PC-9 (cell line): ENCODE data around the gene JMJD8. TPM values are rescaled to one million over a fixed set of nuclear protein-coding genes. Genes with fewer than 3 reads are reported as not detected.

Source experiments
- BruUV-seq: library from RNA; stranded (reverse); fragments of 400-500 nt; replicated peaks from 2 replicates; lab custom pipeline; 2021; lab: Mats Ljungman, UMichigan
- CTCF ChIA-PET: fragments of 300-600 bp; sonication (Branson Sonifier 250); formaldehyde crosslinking; loops from one replicate; lab custom pipeline; 2022; ENCODE audit warnings: antibody characterized with exemption; lab: Charles Lee
- POLR2A ChIA-PET: fragments of 300-600 bp; sonication (Branson Sonifier 250); formaldehyde crosslinking; loops from one replicate; lab custom pipeline; 2022; ENCODE audit warnings: antibody characterized with exemption; ENCODE audit not compliant: unreplicated experiment; lab: Charles Lee
- DNase-seq, 2 experiments: peaks; one replicate each; pipeline versions ENCODE4 v3.0.0 to v3.0.0-alpha.2; 2015 to 2022; ENCODE audit warnings: mixed read lengths in 1 of 2
- H2AFZ ChIP-seq: fragments of 200-600 bp; sonication (generic); 2 replicates; pipeline ENCODE4 v1.8.1; 2017; ENCODE audit warnings: antibody characterized with exemption
- H3F3A ChIP-seq: fragments of 200-600 bp; sonication (generic); 2 replicates; pipeline ENCODE4 v1.8.1; 2017; ENCODE audit warnings: antibody characterized with exemption, mild to moderate bottlenecking, low read depth; ENCODE audit not compliant: insufficient read depth
- H3K27ac ChIP-seq: fragments of 200-600 bp; sonication (generic); 2 replicates; pipeline ENCODE4 v1.6.1; 2016; ENCODE audit warnings: mixed run types
- H3K27me3 ChIP-seq: fragments of 200-600 bp; sonication (generic); 2 replicates; pipeline ENCODE4 v1.6.1; 2016; ENCODE audit warnings: low read depth, mixed run types; ENCODE audit not compliant: insufficient read depth
- H3K36me3 ChIP-seq: fragments of 200-600 bp; sonication (generic); 2 replicates; pipeline ENCODE4 v1.6.1; 2016; ENCODE audit warnings: low read depth, mixed run types
- H3K4me1 ChIP-seq: fragments of 200-600 bp; sonication (generic); replicated peaks from 2 replicates; pipeline ENCODE4 v1.6.1; 2016; ENCODE audit warnings: mixed run types; ENCODE audit not compliant: insufficient read depth
- H3K4me2 ChIP-seq: fragments of 200-600 bp; sonication (generic); 2 replicates; pipeline ENCODE4 v1.6.1; 2017; ENCODE audit warnings: mixed run types
- H3K4me3 ChIP-seq: fragments of 200-600 bp; sonication (generic); 2 replicates; pipeline ENCODE4 v1.6.1; 2016; ENCODE audit warnings: mixed run types
- H3K79me2 ChIP-seq: fragments of 200-600 bp; sonication (generic); 2 replicates; pipeline ENCODE4 v1.6.1; 2017; ENCODE audit warnings: low read depth, mixed run types
- H3K9me2 ChIP-seq: fragments of 200-600 bp; sonication (generic); 2 replicates; pipeline ENCODE4 v1.8.1; 2017; ENCODE audit warnings: mild to moderate bottlenecking; ENCODE audit not compliant: insufficient read depth
- H3K9me3 ChIP-seq: fragments of 200-600 bp; sonication (generic); 2 replicates; pipeline ENCODE4 v1.8.1; 2016; ENCODE audit warnings: low read depth; ENCODE audit not compliant: insufficient read depth
- H4K20me1 ChIP-seq: fragments of 200-600 bp; sonication (generic); 2 replicates; pipeline ENCODE4 v1.8.1; 2017; ENCODE audit not compliant: insufficient read depth
- EZH2 ChIP-seq: fragments of 200-600 bp; sonication (generic); IDR thresholded peaks from 2 replicates; pipeline ENCODE4 v1.8.0; 2017; ENCODE audit warnings: antibody characterized with exemption, low read depth
- intact Hi-C: fragments of 100-400 bp; cut with micrococcal nuclease; formaldehyde crosslinking; loops from one replicate; pipeline ENCODE4 v1.10.0; 2022; ENCODE audit not compliant: unreplicated experiment
- total RNA-seq: library from RNA; stranded (reverse); gene quantifications from 2 replicates; pipeline ENCODE4 v1.2.3, GENCODE V29; 2021
- TF ChIP-seq, protein P1 (sequence below): fragments of 200-600 bp; sonication (generic); conservative IDR thresholded peaks from 2 replicates; pipeline ENCODE4 v1.6.1; 2017; ENCODE audit warnings: mixed run types, antibody characterized with exemption, mild to moderate bottlenecking, moderate library complexity

Gene JMJD8
- total RNA-seq, 1 experiment from 2014 or later: 57.4 TPM

DNA sequence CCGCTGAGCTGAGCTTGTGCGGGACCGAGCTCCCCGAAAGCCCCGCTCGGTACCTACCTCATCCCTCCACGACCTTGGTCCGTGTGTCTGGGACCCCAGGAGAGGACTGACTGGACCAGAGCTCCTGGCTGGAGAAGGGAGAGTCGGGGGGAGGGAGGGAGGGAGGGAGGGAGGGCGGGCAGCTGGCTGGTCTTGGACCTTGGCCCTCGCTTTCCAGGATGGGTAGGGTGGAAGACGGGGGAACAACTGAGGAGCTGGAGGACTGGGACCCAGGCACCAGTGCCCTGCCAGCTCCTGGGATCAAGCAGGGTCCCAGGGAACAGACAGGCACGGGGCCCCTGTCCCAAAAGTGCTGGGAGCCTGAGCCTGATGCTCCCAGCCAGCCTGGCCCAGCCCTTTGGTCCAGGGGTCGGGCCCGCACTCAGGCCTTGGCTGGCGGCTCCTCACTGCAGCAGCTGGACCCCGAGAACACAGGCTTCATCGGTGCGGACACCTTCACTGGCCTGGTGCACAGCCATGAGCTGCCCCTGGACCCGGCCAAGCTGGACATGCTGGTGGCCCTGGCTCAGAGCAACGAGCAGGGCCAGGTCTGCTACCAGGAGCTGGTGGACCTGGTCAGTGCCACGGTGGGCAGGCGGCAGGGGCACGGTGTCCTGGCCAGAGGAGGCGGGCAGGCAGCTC lies 8.1 kb downstream of the JMJD8 start:
- Histone ChIP-seq H3K9me3 (no peaks in the 10 kb centered on the region), H3F3A (peaks cover 15% of the 10 kb centered on the region; the same call in 1 of the 2 replicates), H3K79me2 (peaks cover 5% of the 10 kb centered on the region), H3K4me1 (peaks cover 2% of the 10 kb centered on the region; the same call in 1 of the 2 replicates), H3K4me3 (no peak overlapping the region), H3K4me2 (no peak overlapping the region), H2AFZ (no peak overlapping the region), H3K9me2 (no peaks in the 10 kb centered on the region), H3K27me3 (no peaks in the 10 kb centered on the region), H3K27ac (no peak overlapping the region), H4K20me1 (peaks cover 4% of the 10 kb centered on the region), H3K36me3 (no peaks in the 10 kb centered on the region)
- POLR2A ChIA-PET: interaction anchor here (0.6 kb wide), 1 partner anchor 270 kb away, joined by 5 read pairs; no protein-coding TSS in a partner anchor
- intact Hi-C loops: no loop called here
- no TSS peak for BruUV-seq
- DNase-seq: no peak
- no peak for TF ChIP-seq EZH2
- TF ChIP-seq, protein P1, sequence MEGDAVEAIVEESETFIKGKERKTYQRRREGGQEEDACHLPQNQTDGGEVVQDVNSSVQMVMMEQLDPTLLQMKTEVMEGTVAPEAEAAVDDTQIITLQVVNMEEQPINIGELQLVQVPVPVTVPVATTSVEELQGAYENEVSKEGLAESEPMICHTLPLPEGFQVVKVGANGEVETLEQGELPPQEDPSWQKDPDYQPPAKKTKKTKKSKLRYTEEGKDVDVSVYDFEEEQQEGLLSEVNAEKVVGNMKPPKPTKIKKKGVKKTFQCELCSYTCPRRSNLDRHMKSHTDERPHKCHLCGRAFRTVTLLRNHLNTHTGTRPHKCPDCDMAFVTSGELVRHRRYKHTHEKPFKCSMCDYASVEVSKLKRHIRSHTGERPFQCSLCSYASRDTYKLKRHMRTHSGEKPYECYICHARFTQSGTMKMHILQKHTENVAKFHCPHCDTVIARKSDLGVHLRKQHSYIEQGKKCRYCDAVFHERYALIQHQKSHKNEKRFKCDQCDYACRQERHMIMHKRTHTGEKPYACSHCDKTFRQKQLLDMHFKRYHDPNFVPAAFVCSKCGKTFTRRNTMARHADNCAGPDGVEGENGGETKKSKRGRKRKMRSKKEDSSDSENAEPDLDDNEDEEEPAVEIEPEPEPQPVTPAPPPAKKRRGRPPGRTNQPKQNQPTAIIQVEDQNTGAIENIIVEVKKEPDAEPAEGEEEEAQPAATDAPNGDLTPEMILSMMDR: no peak
- CTCF ChIA-PET: interaction anchor here (0.7 to 1.1 kb wide), 2 partner anchors 15 to 678 kb away, joined by 3 to 4 read pairs; no protein-coding TSS in a partner anchor

GRCh38 chr16:674968-675883 lies 8.9 kb downstream of the JMJD8 start, which contains the start of gene RHBDL1:
Gene RHBDL1, plus strand, starts transcription at chr16:675671. Its CDS starts 120 bp downstream, at chr16:675791.
- H3K9me3 ChIP-seq: no peaks in the 10 kb centered on the region
- no peaks in the 10 kb centered on the region for H3K27me3 ChIP-seq
- TF ChIP-seq EZH2: no peak
- TF ChIP-seq, protein P1: no peak
- H3K4me1 ChIP-seq: no peaks in the 10 kb centered on the region
- no peak within 1 kb of the TSS for H3K4me3 ChIP-seq
- no peaks in the 10 kb centered on the region for H3K36me3 ChIP-seq
- CTCF ChIA-PET: interaction anchor here (1.1 kb wide), 1 partner anchor 15 kb away, joined by 4 read pairs; no protein-coding TSS in a partner anchor
- H2AFZ ChIP-seq: no peak within 1 kb of the TSS
- H3F3A ChIP-seq: peaks cover 15% of the 10 kb centered on the region; the same call in 1 of the 2 replicates
- no TSS peak for BruUV-seq
- no peaks in the 10 kb centered on the region; the same call in 1 of the 2 replicates for H4K20me1 ChIP-seq
- no peak within 1 kb of the TSS for H3K27ac ChIP-seq
- no peaks in the 10 kb centered on the region for H3K9me2 ChIP-seq
- H3K4me2 ChIP-seq: no peak within 1 kb of the TSS
- H3K79me2 ChIP-seq: no peaks in the 10 kb centered on the region
- intact Hi-C loops: no loop called here
- POLR2A ChIA-PET: no interaction called here
- DNase-seq: no peak

DNA sequence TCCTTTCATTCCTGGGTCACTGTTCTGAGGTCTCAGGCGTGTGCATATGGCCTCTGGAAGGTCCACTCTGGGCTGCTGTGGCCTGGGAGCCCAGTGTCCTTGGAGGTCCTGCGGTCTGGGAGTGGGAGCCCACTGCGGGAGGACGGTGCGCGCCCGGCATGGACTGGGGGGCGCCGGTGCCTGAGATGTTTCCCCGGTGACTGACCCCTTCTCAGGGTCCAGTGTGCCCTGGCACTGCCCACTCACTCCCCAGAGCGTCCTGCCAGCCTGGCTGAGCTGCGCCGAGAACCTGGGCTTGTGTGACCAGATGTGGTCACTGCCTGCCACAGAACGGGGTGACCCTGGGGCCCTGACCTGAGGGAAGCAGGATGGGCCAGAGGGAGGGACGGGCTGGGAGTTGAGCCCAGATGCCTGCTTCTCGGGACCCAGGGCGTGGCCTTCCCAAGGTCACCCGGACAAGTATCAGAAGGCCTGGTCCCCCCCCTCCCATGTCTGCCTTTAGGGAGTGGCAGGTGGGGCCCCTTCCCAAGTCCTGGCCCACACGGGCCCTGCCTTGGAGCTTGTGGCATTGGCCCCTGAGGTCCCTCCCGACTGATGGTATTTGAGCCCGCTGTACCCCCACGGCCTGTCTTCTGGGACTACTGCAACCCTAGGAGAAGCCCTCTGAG lies 9.8 kb downstream of the JMJD8 start:
- H2AFZ ChIP-seq: no peak overlapping the region
- BruUV-seq: no TSS peak
- ChIA-PET CTCF (no interaction called here), POLR2A (no interaction called here)
- H4K20me1 ChIP-seq: no peaks in the 10 kb centered on the region; the same call in 1 of the 2 replicates
- H3K27me3 ChIP-seq: no peaks in the 10 kb centered on the region
- H3K9me3 ChIP-seq: no peaks in the 10 kb centered on the region
- intact Hi-C loops: no loop called here
- TF ChIP-seq EZH2: no peak
- TF ChIP-seq, protein P1: no peak
- H3K4me2 ChIP-seq: no peak overlapping the region
- no peak overlapping the region for H3K27ac ChIP-seq
- no peak for DNase-seq
- H3K79me2 ChIP-seq: peaks cover 7% of the 10 kb centered on the region; the same call in 1 of the 2 replicates
- H3F3A ChIP-seq: peaks cover 13% of the 10 kb centered on the region; the same call in 1 of the 2 replicates
- peaks cover under 1% of the 10 kb centered on the region; the same call in 1 of the 2 replicates for H3K4me1 ChIP-seq
- no peaks in the 10 kb centered on the region for H3K9me2 ChIP-seq
- no peaks in the 10 kb centered on the region for H3K36me3 ChIP-seq
- no peak overlapping the region for H3K4me3 ChIP-seq
